NCI-H2029 treated with DMSO at 0.1 percent for 48 hours (cell line): Measurements from ENCODE around the gene SPATS1.

ENCODE experiments used
- DNase-seq: peaks from one replicate; lab custom pipeline; 2025; lab: John Stamatoyannopoulos, UW

Gene SPATS1

GRCh38 chr6:44342489-44342888, at the start of gene SPATS1:
Gene SPATS1, plus strand, starts transcription at chr6:44342650. Its CDS starts 446 bp downstream, at chr6:44343096.
- DNase-seq: no peak

GRCh38 chr6:44292661-44293365, 49.6 kb upstream of the SPATS1 start:
- no peak for DNase-seq

- DNase-seq: no peak
These were observed 47.3 kb upstream of the SPATS1 start for GRCh38 chr6:44294832-44295791.

GRCh38 chr6:44297063-44298038, 45.1 kb upstream of the SPATS1 start:
- no peak for DNase-seq

- no peak for DNase-seq
These were observed 44.2 kb upstream of the SPATS1 start for GRCh38 chr6:44298055-44298803.

- no peak for DNase-seq
These were observed 43.6 kb upstream of the SPATS1 start for GRCh38 chr6:44298864-44299263.

GRCh38 chr6:44300292-44300823, 42.1 kb upstream of the SPATS1 start:
- no peak for DNase-seq

GRCh38 chr6:44301106-44301505, 41.3 kb upstream of the SPATS1 start:
- no peak for DNase-seq

- no peak for DNase-seq
These were observed 40.5 kb upstream of the SPATS1 start for GRCh38 chr6:44301782-44302564.

GRCh38 chr6:44302856-44303255, 39.6 kb upstream of the SPATS1 start:
- DNase-seq: no peak

- DNase-seq: no peak
These were observed 38.6 kb upstream of the SPATS1 start for GRCh38 chr6:44303842-44304241.

- DNase-seq: no peak
These were observed 37.9 kb upstream of the SPATS1 start for GRCh38 chr6:44304282-44305199.

GRCh38 chr6:44305200-44305725, 37.2 kb upstream of the SPATS1 start:
- no peak for DNase-seq

GRCh38 chr6:44306710-44307109, 35.7 kb upstream of the SPATS1 start:
- DNase-seq: no peak

GRCh38 chr6:44307217-44307616, 35.2 kb upstream of the SPATS1 start:
- DNase-seq: no peak

- no peak for DNase-seq
These were observed 33.4 kb upstream of the SPATS1 start for GRCh38 chr6:44309092-44309491.

- no peak for DNase-seq
These were observed 32.8 kb upstream of the SPATS1 start for GRCh38 chr6:44309631-44310030.

- no peak for DNase-seq
These were observed 32.2 kb upstream of the SPATS1 start for GRCh38 chr6:44310241-44310640.

GRCh38 chr6:44311304-44311703, 31.1 kb upstream of the SPATS1 start:
- no peak for DNase-seq
